SK-N-SH treated with all-trans-retinoic acid at 6 μM for 48 hours (cell line): Measurements from ENCODE around the gene TRAK1.

ENCODE experiments used
- ATAC-seq: fragments of 200-7000 bp; cut with Tn5 transposase; 3 replicates; pipeline ENCODE4 v1.9.1; 2020; ENCODE audit warnings: mild to moderate bottlenecking, moderate library complexity
- ARNTL ChIP-seq: fragments of 450-650 bp; formaldehyde crosslinking; IDR thresholded peaks from 2 replicates; pipeline ENCODE4 v1.5.0; 2020; ENCODE audit warnings: low read depth, mild to moderate bottlenecking, moderate library complexity, borderline replicate concordance
- CSRNP3 ChIP-seq: fragments of 250-450 bp; sonication (Bioruptor Pico); IDR thresholded peaks from 2 replicates; pipeline ENCODE4 v1.5.1; 2021; ENCODE audit warnings: mild to moderate bottlenecking, moderate library complexity
- ESRRG ChIP-seq: fragments of 250-450 bp; sonication (Bioruptor Pico); IDR thresholded peaks from 2 replicates; pipeline ENCODE4 v1.6.1; 2021; ENCODE audit warnings: mild to moderate bottlenecking
- ISL1 ChIP-seq: fragments of 250-450 bp; sonication (Bioruptor Pico); IDR thresholded peaks from 2 replicates; pipeline ENCODE4 v2.1.2; 2022; ENCODE audit warnings: mild to moderate bottlenecking, moderate library complexity
- OSR1 ChIP-seq: fragments of 250-450 bp; sonication (Bioruptor Pico); IDR thresholded peaks from 2 replicates; pipeline ENCODE4 v1.8.0; 2022; ENCODE audit warnings: moderate library complexity, mild to moderate bottlenecking, inconsistent platforms
- PPARA ChIP-seq: fragments of 250-450 bp; sonication (Bioruptor Pico); IDR thresholded peaks from 2 replicates; pipeline ENCODE4 v1.5.0; 2020; ENCODE audit warnings: mild to moderate bottlenecking, borderline replicate concordance
- RARB ChIP-seq: fragments of 250-450 bp; sonication (Bioruptor Pico); IDR thresholded peaks from 2 replicates; pipeline ENCODE4 v1.8.0; 2021; ENCODE audit warnings: mild to moderate bottlenecking, moderate library complexity
- SNAI2 ChIP-seq: fragments of 250-450 bp; sonication (Bioruptor Pico); IDR thresholded peaks from 2 replicates; pipeline ENCODE4 v1.5.0; 2020; ENCODE audit warnings: mild to moderate bottlenecking, moderate library complexity
- TCF4 ChIP-seq: fragments of 250-450 bp; sonication (Bioruptor Pico); IDR thresholded peaks from 2 replicates; pipeline ENCODE4 v1.8.0; 2021; ENCODE audit warnings: mild to moderate bottlenecking, moderate library complexity, borderline replicate concordance
- TOX ChIP-seq: fragments of 250-450 bp; sonication (Bioruptor Pico); IDR thresholded peaks from 2 replicates; pipeline ENCODE4 v1.8.0; 2021; ENCODE audit warnings: mild to moderate bottlenecking, moderate library complexity, borderline replicate concordance
- ZC3H10 ChIP-seq: fragments of 250-450 bp; sonication (Bioruptor Pico); IDR thresholded peaks from 2 replicates; pipeline ENCODE4 v1.5.1; 2021; ENCODE audit warnings: mild to moderate bottlenecking, moderate library complexity
- ZFP3 ChIP-seq: fragments of 250-450 bp; sonication (Bioruptor Pico); IDR thresholded peaks from 2 replicates; pipeline ENCODE4 v1.5.0; 2020; ENCODE audit warnings: mild to moderate bottlenecking, moderate library complexity
- ZNF565 ChIP-seq: fragments of 450-650 bp; formaldehyde crosslinking; conservative IDR thresholded peaks from 2 replicates; pipeline ENCODE4 v1.5.0; 2020; ENCODE audit warnings: low read depth, mild to moderate bottlenecking, moderate library complexity
- ZNF70 ChIP-seq: fragments of 450-650 bp; formaldehyde crosslinking; IDR thresholded peaks from 2 replicates; pipeline ENCODE4 v1.5.0; 2020; ENCODE audit warnings: mild to moderate bottlenecking, moderate library complexity
- TF ChIP-seq, protein P1 (sequence below): fragments of 250-450 bp; sonication (Bioruptor Pico); IDR thresholded peaks from 2 replicates; pipeline ENCODE4 v1.8.0; 2021; ENCODE audit warnings: low read depth, mild to moderate bottlenecking, moderate library complexity, borderline replicate concordance
- TF ChIP-seq, protein P2 (sequence below): fragments of 250-450 bp; sonication (Bioruptor Pico); IDR thresholded peaks from 2 replicates; pipeline ENCODE4 v1.5.0; 2020; ENCODE audit warnings: mild to moderate bottlenecking, moderate library complexity

TRAK1 gene

GRCh38 chr3:42118762-42119361 lies 27.7 kb downstream of the TRAK1 start:
- peak; percentile 87 for ATAC-seq
- no peak for TF ChIP-seq TCF4 (CRISPR knock-in tag)
- TF ChIP-seq, protein P1, sequence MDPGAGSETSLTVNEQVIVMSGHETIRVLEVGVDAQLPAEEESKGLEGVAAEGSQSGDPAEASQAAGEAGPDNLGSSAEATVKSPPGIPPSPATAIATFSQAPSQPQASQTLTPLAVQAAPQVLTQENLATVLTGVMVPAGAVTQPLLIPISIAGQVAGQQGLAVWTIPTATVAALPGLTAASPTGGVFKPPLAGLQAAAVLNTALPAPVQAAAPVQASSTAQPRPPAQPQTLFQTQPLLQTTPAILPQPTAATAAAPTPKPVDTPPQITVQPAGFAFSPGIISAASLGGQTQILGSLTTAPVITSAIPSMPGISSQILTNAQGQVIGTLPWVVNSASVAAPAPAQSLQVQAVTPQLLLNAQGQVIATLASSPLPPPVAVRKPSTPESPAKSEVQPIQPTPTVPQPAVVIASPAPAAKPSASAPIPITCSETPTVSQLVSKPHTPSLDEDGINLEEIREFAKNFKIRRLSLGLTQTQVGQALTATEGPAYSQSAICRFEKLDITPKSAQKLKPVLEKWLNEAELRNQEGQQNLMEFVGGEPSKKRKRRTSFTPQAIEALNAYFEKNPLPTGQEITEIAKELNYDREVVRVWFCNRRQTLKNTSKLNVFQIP (CRISPR knock-in tag), result no peak
- no peak for TF ChIP-seq ESRRG (CRISPR knock-in tag)
- TF ChIP-seq ZNF70 (CRISPR knock-in tag), result no peak
- TF ChIP-seq CSRNP3 (CRISPR knock-in tag), result no peak
- TF ChIP-seq PPARA (CRISPR knock-in tag), result no peak

DNA sequence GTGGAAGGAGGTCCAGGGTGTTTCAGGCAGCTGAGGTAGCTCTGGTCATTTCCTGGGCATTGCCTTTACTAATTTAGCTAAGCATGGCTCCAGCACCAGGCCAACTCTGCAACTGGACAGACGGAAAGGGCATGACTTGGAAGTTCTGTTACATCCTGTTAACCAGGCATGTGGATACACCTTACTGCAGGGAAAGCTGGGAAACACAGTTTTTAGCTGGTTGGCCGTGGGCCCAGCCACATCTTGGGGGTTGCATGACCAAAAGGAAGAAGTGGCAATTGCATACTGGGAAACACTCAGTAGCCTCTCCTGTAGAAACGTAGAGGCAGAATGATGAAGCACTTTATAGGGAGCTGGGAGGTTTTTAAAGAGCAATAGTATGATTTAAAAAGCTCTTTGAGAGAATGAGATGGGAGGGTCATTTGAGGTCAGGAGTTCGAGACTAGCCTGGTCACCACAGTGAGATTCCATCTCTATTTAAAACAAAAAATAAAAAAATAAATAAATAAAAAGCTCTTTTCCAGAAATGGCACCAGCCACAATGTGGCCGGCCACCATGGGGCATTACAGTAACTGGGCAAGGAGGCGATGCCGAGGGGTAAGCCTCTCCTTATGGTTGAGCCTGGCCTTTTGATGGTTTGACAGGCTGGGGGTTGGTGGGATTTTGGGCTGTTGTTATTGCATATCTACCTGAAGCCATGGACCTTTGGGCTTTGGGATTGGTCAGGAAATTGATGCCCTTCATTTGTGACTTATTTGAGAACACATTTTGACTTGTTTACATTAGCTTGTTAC lies 28.6 kb downstream of the TRAK1 start:
- no peak for ATAC-seq
- TF ChIP-seq, protein P2, sequence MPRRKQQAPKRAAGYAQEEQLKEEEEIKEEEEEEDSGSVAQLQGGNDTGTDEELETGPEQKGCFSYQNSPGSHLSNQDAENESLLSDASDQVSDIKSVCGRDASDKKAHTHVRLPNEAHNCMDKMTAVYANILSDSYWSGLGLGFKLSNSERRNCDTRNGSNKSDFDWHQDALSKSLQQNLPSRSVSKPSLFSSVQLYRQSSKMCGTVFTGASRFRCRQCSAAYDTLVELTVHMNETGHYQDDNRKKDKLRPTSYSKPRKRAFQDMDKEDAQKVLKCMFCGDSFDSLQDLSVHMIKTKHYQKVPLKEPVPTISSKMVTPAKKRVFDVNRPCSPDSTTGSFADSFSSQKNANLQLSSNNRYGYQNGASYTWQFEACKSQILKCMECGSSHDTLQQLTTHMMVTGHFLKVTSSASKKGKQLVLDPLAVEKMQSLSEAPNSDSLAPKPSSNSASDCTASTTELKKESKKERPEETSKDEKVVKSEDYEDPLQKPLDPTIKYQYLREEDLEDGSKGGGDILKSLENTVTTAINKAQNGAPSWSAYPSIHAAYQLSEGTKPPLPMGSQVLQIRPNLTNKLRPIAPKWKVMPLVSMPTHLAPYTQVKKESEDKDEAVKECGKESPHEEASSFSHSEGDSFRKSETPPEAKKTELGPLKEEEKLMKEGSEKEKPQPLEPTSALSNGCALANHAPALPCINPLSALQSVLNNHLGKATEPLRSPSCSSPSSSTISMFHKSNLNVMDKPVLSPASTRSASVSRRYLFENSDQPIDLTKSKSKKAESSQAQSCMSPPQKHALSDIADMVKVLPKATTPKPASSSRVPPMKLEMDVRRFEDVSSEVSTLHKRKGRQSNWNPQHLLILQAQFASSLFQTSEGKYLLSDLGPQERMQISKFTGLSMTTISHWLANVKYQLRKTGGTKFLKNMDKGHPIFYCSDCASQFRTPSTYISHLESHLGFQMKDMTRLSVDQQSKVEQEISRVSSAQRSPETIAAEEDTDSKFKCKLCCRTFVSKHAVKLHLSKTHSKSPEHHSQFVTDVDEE (CRISPR knock-in tag), result no peak
- TF ChIP-seq ZNF565 (CRISPR knock-in tag), result no peak
- no peak for TF ChIP-seq ARNTL (CRISPR knock-in tag)
- TF ChIP-seq, protein P1 (CRISPR knock-in tag), result no peak

GRCh38 chr3:42120866-42121265 lies 29.7 kb downstream of the TRAK1 start:
- ATAC-seq, result no peak
- TF ChIP-seq TOX (CRISPR knock-in tag) (no peak), PPARA (CRISPR knock-in tag) (no peak), ZC3H10 (no peak), ZFP3 (CRISPR knock-in tag) (no peak), ZNF565 (CRISPR knock-in tag) (no peak), ARNTL (CRISPR knock-in tag) (no peak), OSR1 (no peak), ESRRG (CRISPR knock-in tag) (no peak), CSRNP3 (CRISPR knock-in tag) (no peak), RARB (no peak), SNAI2 (CRISPR knock-in tag) (no peak), ISL1 (no peak)
- TF ChIP-seq, protein P2 (CRISPR knock-in tag), result no peak
